A673 (cell line): ENCODE measurements around the gene KRT72. TPM values are rescaled to one million over a fixed set of nuclear protein-coding genes. Genes with fewer than 3 reads are reported as not detected.
A peak's percentile ranks its signal among the peaks of the same experiment; 100 is the strongest.

Source experiments
- BruUV-seq: library from RNA; stranded (reverse); fragments of 400-500 nt; replicated peaks from 2 replicates; lab custom pipeline; 2021; lab: Mats Ljungman, UMichigan
- CTCF ChIA-PET: fragments of 300-600 bp; sonication (Branson Sonifier 250); formaldehyde crosslinking; loops from one replicate; lab custom pipeline; 2022; ENCODE audit warnings: antibody characterized with exemption; lab: Charles Lee
- POLR2A ChIA-PET: fragments of 300-600 bp; sonication (Branson Sonifier 250); formaldehyde crosslinking; loops from one replicate; lab custom pipeline; 2022; ENCODE audit warnings: antibody characterized with exemption; ENCODE audit not compliant: low non-redundant PET; lab: Charles Lee
- DNase-seq: peaks from one replicate; pipeline ENCODE4 v3.0.0-alpha.2; 2015; ENCODE audit warnings: low spot score
- H3K27ac ChIP-seq: fragments of 200-600 bp; sonication (generic); 2 replicates; pipeline ENCODE4 v1.5.1; 2016; ENCODE audit warnings: mixed run types, low read depth, mild to moderate bottlenecking, mixed read lengths, antibody characterized with exemption, low read length; ENCODE audit not compliant: poor library complexity, severe bottlenecking
- H3K27me3 ChIP-seq: fragments of 200-600 bp; sonication (generic); replicated peaks from 2 replicates; pipeline ENCODE4 v1.6.1; 2017; ENCODE audit warnings: mixed run types, low read depth, mild to moderate bottlenecking, mixed read lengths, antibody characterized with exemption, low read length; ENCODE audit not compliant: insufficient read depth, poor library complexity
- H3K36me3 ChIP-seq: fragments of 200-600 bp; sonication (generic); 2 replicates; pipeline ENCODE4 v1.6.1; 2016; ENCODE audit warnings: mixed run types, mild to moderate bottlenecking, mixed read lengths, antibody characterized with exemption, low read length; ENCODE audit not compliant: insufficient read depth, poor library complexity, severe bottlenecking
- H3K4me1 ChIP-seq: fragments of 200-600 bp; sonication (generic); 2 replicates; pipeline ENCODE4 v1.6.1; 2017; ENCODE audit warnings: mixed run types, mild to moderate bottlenecking, mixed read lengths, antibody characterized with exemption, low read length; ENCODE audit not compliant: insufficient read depth, poor library complexity, severe bottlenecking
- H3K4me3 ChIP-seq: fragments of 200-600 bp; sonication (generic); 2 replicates; pipeline ENCODE4 v1.5.1; 2016; ENCODE audit warnings: low read depth, mixed run types, mild to moderate bottlenecking, mixed read lengths, low read length; ENCODE audit not compliant: poor library complexity, severe bottlenecking
- H3K9me3 ChIP-seq: fragments of 200-600 bp; sonication (generic); 2 replicates; pipeline ENCODE4 v1.6.1; 2016; ENCODE audit warnings: mixed run types, low read depth, mild to moderate bottlenecking, mixed read lengths, antibody characterized with exemption, low read length; ENCODE audit not compliant: poor library complexity, severe bottlenecking
- CTCF ChIP-seq: fragments of 300-800, 200-600 bp; sonication (generic); conservative IDR thresholded peaks from 2 replicates; pipeline ENCODE4 v1.5.1; 2017; ENCODE audit warnings: low read depth, mild to moderate bottlenecking, antibody characterized with exemption, low read length, moderate library complexity, mixed read lengths
- EZH2 ChIP-seq: fragments of 200-600 bp; sonication (generic); IDR thresholded peaks from 2 replicates; pipeline ENCODE4 v1.6.1; 2017; ENCODE audit warnings: borderline replicate concordance, low read depth, mild to moderate bottlenecking, mixed read lengths, antibody characterized with exemption, low read length; ENCODE audit not compliant: poor library complexity, severe bottlenecking
- intact Hi-C: fragments of 100-400 bp; cut with micrococcal nuclease; formaldehyde crosslinking; loops from one replicate; pipeline ENCODE4 v1.10.0; 2022; ENCODE audit not compliant: unreplicated experiment
- total RNA-seq: library from RNA; stranded (reverse); gene quantifications from 2 replicates; pipeline ENCODE4 v1.2.3, GENCODE V29; 2021

KRT72 gene
- total RNA-seq, 1 experiment from 2014 or later, result not detected

- intact Hi-C loops, result no loop called here
- TF ChIP-seq EZH2 (no peak), CTCF (no peak)
- ChIA-PET POLR2A (no interaction called here), CTCF (no interaction called here)
- Histone ChIP-seq H3K4me3 (no peak overlapping the region), H3K36me3 (no peaks in the 10 kb centered on the region), H3K9me3 (no peaks in the 10 kb centered on the region), H3K27ac (no peak overlapping the region), H3K27me3 (no peaks in the 10 kb centered on the region), H3K4me1 (peaks cover 7% of the 10 kb centered on the region)
- no peak for DNase-seq
- BruUV-seq, result no TSS peak
Measured at GRCh38 chr12:52539821-52540173, 61.5 kb downstream of the KRT72 start.

DNA sequence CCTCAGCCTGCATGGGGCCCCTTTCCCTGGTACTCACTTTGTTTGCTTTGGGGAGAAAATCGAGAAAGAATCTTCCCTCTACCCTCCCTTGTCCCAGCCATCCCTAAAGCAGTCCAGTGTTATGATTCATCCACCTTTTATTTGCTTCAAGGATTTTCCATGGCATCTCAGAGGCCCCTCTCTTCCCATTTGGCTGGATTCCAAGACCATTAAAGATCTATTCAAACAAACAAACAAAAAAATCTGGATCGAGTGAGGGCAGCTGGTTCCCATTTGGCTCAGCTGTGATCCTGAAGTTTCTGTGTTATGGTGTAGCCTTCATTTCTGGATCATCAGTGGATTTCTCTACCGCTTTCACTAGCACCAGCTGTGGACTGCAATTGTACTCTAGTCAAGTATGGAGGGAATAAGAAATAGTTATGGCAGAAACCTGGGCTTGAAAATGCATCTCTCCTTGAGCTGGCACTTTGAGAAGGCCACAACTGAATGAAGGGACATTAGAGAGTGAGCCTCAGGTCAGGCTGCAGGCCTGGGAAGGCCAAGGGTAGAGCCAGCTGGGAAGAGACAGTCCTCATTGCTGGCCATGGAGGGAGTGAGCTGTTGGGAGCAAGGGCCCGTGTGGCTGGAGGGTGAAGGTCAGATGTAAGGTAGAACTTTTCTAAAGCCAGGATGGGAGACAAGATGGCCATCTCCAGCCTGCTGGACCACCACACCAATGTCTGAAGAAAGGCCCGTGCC, 62.0 kb downstream of the KRT72 start:
- H3K27me3 ChIP-seq, result no peaks in the 10 kb centered on the region
- TF ChIP-seq CTCF, result no peak
- no peak for TF ChIP-seq EZH2
- H3K36me3 ChIP-seq, result no peaks in the 10 kb centered on the region
- intact Hi-C loops, result no loop called here
- ChIA-PET CTCF (no interaction called here), POLR2A (no interaction called here)
- H3K4me3 ChIP-seq, result no peak overlapping the region
- no TSS peak for BruUV-seq
- H3K27ac ChIP-seq, result no peak overlapping the region
- peaks cover 7% of the 10 kb centered on the region for H3K4me1 ChIP-seq
- H3K9me3 ChIP-seq, result no peaks in the 10 kb centered on the region
- DNase-seq, result peak; percentile 34

GRCh38 chr12:52537101-52537500, 64.2 kb downstream of the KRT72 start:
- POLR2A ChIA-PET, result no interaction called here
- H3K27ac ChIP-seq, result no peak overlapping the region
- H3K4me1 ChIP-seq, result peaks cover 7% of the 10 kb centered on the region
- intact Hi-C loops, result no loop called here
- CTCF ChIA-PET, result no interaction called here
- no peak overlapping the region for H3K4me3 ChIP-seq
- no peaks in the 10 kb centered on the region for H3K9me3 ChIP-seq
- TF ChIP-seq EZH2, result no peak
- no peak for TF ChIP-seq CTCF
- H3K36me3 ChIP-seq, result no peaks in the 10 kb centered on the region
- H3K27me3 ChIP-seq, result no peaks in the 10 kb centered on the region
- no TSS peak for BruUV-seq
- DNase-seq, result no peak

Other genes starting within 250 kb of the KRT72 start
- gene KRT85, start 234.0 kb downstream of the KRT72 start, total RNA-seq, result not detected in 2 replicates
- gene KRT84, start 215.8 kb downstream of the KRT72 start, total RNA-seq, result not detected in 2 replicates
- gene KRT82, start 195.1 kb downstream of the KRT72 start, total RNA-seq, result not detected in 2 replicates
- gene KRT75, start 167.1 kb downstream of the KRT72 start, total RNA-seq, result not detected in 2 replicates
- gene KRT6B, start 149.3 kb downstream of the KRT72 start, total RNA-seq, result not detected in 2 replicates
- gene KRT6C, start 127.7 kb downstream of the KRT72 start, total RNA-seq, result not detected in 2 replicates
- 0.24 TPM in 1 of 2 replicates, not detected in the other for gene KRT6A, start 108.2 kb downstream of the KRT72 start, total RNA-seq
- gene KRT5, start 81.1 kb downstream of the KRT72 start, total RNA-seq, result 0.48 and 0.67 TPM in 2 replicates
- not detected in 2 replicates for gene KRT71, start 48.3 kb downstream of the KRT72 start, total RNA-seq
- gene KRT74, start 27.6 kb downstream of the KRT72 start, total RNA-seq, result not detected in 2 replicates
- not detected in 2 replicates for gene KRT73, start 17.1 kb upstream of the KRT72 start, total RNA-seq
- gene KRT2, start 50.7 kb upstream of the KRT72 start, total RNA-seq, result not detected in 2 replicates
- not detected in 2 replicates for gene KRT1, start 78.9 kb upstream of the KRT72 start, total RNA-seq
- not detected in 2 replicates for gene KRT77, start 102.1 kb upstream of the KRT72 start, total RNA-seq
- gene KRT76, start 175.9 kb upstream of the KRT72 start, total RNA-seq, result not detected in 2 replicates
- not detected in 2 replicates for gene KRT3, start 194.7 kb upstream of the KRT72 start, total RNA-seq
- gene KRT4, start 212.7 kb upstream of the KRT72 start, total RNA-seq, result not detected in 2 replicates
- not detected in 2 replicates for gene KRT79, start 232.8 kb upstream of the KRT72 start, total RNA-seq
- gene KRT78, start 247.5 kb upstream of the KRT72 start, total RNA-seq, result not detected in 2 replicates